T1000 (cell line): ENCODE measurements around the gene SERPINE2.

ENCODE experiments used
- DNase-seq: peaks from one replicate; lab custom pipeline; 2025; ENCODE audit warnings: mixed read lengths; lab: John Stamatoyannopoulos, UW

The SERPINE2 gene, protein sequence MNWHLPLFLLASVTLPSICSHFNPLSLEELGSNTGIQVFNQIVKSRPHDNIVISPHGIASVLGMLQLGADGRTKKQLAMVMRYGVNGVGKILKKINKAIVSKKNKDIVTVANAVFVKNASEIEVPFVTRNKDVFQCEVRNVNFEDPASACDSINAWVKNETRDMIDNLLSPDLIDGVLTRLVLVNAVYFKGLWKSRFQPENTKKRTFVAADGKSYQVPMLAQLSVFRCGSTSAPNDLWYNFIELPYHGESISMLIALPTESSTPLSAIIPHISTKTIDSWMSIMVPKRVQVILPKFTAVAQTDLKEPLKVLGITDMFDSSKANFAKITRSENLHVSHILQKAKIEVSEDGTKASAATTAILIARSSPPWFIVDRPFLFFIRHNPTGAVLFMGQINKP

DNA sequence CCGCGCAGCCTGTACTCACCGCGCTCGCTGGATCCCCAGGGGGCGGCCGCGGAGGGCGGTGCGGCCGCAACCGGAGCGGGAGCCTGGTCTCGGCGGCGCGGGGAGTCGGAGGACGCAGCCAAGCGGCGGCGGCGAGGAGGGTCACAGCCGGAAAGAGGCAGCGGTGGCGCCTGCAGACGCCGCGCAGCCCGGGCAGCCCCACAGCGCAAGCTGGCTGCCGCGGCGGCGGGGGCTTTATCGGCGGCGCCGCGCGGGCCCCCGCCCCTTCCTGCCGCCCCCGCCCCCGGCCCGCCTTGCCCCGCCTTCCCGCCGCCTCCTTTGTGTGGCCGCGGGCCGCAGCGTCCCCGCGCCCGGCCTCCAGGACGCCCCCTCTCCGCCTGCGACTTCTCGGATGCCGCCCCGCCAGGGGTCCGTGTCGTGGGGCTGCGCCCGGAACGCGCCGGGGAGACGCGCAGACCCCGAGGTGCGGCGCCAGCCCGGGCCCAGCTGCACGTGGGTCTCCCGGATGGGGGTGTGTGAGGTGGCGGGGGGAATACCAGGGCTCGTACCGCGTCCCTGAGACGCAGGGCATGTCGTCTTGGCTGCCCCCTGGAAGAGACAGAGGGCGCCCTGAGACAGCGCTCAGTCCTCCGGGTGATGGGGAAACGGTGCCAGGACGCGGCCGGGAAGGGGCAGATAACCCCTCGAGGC, at the start of gene SERPINE2:
TSS of gene SERPINE2 (minus strand) at position 207 of the 690 bp plus-strand sequence. CDS start 37,386 bp downstream, outside the sequence.
- peak; percentile 50 for DNase-seq

DNA sequence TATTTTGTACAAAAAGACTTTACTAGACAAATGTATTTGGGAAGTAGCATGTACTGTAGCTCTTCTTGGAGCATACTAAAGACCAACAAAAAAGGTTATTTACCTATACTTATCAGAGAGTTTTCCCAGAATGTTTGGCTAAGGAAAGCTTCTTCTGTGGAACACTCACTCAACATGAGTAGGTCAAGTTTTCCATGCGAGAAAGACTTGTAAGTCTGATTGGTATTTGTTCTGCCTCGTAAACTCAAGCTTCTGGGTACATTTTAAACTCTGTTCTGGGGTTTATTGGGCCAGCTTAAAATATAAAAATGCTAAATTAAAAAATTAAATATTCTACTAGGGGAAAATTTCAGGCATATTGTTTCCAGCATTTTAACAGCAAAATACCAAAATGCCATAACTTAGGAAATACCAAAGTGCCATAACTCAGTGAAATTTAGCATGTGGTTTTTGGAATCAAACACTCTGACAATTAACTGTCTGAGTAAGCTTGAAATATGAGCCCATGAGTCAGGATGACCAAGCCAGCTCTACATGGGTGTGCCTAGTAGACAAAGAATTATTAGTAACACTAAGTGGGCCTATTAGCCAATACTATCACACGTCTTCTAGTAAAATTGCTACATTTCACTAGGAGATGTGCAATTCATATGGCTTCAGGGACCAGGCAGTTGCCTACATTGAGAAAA, 47.3 kb upstream of the SERPINE2 start:
- peak; percentile 5 for DNase-seq

DNA sequence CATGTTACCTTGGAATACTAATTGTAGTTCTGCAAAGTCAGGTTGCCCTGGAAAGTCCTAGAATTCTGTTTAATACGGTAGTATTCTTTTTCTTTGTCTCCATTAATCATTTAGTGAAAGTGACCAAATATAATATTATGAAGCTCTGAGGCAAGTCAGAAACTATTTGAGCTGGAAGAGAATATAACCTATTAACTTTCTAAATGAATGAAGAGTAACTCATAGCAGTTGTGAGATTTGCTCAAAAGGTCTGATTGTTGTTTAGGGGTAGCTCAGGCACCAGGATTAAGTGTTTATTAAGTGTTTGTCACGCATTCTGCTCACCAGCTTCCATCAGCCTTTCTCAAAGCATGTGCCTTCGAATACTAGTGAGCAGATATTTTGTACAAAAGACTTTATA, 46.7 kb upstream of the SERPINE2 start:
- DNase-seq = no peak

DNA sequence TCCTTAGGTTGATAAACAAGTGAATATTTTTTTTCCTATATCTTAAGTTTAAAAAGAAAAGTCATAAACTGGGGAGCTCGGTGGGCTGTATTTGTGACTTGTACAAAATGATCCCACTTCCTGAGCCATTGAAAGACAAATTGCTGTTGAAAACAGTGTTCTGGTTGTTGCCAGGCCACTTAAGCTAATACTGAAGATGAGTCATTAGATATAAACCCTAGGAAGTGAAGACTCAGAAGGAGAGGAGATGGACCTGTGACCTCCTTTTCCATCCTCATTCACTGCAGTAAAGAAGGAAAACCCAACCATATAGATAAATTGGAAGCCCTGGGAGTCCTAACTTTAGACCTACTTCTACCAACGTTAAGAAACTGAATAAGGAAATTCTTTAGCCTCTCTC, 46.2 kb upstream of the SERPINE2 start:
- DNase-seq = no peak

DNA sequence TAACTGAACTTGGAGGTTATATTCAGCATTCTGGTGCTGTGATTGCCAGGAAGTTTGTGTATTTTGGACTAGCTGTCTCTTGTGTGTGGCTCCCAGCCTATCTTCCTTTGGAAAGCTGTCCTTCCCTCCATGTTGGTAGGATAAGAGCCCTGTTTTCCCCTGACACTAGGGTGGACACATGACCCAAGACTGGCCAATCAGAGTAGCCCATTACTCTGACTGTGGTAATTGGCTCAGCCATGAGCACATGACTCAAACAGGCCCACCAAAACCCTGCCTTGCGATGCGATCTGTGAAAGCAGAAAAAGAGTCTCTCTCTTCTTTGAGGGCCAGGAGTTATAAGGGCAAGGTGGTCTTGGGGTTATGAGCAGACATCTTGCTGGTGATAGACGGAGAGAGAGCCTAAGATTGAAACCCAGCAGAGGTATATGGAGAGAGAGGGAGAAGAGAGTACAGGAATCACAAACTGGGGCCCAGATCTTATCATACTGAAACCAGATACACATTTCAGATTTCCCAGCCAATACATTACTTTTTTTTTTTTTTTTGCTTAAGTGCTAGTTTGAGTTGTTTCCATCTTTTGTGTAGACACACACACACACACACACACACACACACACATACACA, 45.3 kb upstream of the SERPINE2 start:
- DNase-seq = no peak

DNA sequence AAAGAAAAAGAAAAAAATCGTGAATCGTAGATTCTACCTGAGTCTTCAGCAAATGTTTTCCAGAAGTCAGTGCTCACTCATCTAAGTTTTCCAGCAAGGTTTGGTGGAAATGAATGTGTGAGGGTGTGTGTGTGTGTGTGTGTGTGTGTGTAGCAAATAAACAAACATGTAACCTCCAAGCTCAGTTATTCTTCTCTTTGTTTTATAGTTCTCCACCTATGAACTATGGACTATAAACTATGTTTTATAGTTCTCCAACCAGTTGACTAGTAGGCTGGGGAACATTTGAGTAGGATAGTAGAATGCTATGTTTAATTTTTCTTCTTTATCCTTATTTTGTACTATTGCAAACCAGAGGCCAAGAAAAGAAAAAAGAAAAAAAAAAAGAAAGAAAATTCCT, 44.6 kb upstream of the SERPINE2 start:
- no peak for DNase-seq

DNA sequence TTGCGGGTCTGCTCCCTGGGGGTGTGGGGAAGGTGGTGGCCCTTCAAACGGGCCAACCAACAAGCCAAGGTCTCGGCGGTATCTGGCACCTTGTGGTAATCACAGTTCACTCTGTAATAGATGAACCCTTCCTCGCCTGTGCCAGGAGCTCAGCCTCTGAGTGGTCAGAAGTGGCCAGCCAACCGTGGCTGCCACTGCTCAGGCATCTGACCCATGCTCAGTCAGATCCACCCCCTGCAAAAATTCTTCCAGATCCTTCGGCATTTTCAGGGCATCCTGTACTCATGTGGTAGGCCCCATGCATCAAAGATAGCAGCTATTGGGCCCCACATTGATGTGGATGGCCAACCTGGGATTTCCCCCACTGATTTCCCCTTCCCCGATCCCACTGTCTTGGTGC, 39.6 kb upstream of the SERPINE2 start:
- DNase-seq = no peak

DNA sequence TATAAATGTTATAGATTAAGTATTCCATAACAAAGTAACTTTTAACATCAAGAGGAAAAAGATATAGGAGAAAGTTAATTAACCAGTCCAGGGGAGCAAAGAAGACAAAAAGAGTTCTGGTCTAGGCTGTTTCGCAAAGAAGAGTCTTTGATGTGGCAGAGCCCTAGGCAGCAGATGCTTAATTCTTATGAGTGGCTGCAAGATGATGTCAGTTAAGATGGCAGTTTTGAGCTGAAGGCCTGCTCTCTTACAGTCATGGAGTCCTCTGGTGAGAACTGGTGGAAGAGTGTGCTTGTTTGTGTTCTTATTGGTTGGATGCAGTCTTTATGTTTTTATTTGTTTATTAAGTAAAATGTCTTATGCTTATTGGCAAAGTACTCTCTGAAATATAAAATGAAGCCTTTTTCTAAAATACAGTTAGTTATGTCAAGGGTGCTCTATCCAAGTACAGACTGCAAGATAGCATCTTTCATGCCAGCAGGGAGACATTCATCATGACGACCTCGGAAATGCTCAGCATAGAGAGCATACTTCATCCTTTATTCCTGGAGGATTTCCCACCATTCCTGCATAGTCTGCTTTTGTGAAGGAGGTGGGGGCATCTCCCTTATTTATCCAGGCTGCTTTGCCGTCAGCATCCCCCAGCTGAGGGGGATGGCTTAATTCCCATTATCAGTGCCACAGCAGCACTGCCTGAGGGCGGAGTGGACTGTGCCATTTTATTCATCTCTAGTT, 38.9 kb upstream of the SERPINE2 start:
- no peak for DNase-seq

DNA sequence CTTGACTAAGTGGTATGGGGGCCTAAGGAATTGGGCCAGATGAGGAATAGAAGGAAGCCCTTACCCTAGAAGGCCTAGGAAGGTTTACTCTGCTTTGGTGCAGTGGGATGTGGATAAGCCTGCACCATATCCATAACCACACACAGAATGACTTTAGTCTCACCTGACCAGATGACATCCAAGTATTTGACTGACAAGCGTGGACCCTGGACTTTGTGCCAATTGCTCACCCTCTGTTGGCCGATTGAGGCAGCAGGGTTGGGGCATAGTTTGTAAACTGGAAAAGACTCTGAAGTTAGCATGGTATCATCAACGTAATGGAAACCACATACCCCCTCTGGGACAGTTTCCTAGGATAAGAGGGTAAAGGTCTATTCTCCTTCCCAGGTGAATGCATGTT, 36.5 kb upstream of the SERPINE2 start:
- no peak for DNase-seq

DNA sequence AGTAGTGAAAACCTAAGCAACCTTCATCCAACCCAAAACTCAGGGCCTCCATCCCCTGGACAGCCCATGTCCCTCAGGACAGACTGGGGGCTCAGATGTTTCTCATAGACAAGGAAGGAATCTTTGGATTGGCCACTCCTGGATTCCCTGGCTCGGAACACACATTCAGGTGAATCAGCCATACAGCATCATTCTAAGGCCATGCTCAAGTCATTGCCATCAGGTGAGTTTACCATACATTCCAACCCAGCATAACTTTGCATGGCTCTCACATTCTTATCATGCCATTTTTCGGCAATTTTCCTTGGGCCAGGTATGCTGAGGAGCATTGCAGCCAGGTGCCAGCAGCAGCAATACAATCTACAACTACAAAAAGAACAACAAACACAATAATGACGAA, 34.6 kb upstream of the SERPINE2 start:
- DNase-seq = no peak

DNA sequence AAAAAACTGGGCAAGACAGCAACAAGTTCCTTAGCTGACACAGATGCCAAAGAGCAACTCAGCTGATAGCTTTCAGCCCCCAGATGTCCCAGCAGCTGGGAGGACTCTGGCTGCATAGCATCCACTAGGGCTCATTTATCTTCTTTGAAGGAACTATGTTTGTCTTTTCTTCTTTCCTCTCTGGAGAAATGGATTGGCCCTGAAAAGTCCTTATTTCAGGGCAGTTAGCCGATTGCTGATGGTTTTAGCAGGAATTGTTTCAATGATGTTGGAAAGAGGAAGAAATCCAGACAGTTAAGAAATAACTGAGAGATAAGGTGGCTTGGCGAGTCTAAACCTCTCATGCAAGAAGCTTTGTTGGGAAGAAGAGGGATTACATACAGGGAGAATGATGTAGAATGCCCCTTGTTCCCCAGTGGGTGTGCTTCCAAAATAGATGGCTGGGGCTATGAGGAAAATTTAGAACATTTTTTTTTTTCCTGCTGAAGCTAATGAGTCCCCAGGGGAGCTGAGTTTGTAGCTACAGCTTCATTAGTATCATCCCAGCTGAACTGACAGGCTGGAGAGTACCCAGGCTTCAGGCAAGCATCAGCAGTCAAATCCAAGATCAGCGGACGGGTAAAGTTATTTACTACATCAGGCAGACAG, 33.6 kb upstream of the SERPINE2 start:
- no peak for DNase-seq

DNA sequence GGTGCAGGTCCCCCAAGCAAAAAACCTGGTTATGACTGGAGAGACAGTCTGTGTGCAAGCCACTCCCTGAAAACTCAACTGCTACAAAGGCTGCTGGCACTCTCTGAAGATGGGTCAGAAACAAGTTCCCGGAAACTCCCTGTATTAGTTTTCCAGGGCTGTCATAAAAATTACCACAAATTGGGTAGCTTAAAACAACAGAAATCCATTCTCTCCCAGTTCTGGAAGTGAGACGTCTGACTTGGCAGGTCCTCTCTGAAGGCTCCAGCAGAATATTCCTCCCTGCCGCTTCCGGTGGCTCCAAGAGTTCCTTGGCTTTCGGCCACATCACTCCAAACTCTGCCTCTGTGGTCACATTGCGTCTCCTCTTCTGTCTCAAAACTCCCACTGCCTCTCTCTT, 30.1 kb upstream of the SERPINE2 start:
- DNase-seq = no peak

DNA sequence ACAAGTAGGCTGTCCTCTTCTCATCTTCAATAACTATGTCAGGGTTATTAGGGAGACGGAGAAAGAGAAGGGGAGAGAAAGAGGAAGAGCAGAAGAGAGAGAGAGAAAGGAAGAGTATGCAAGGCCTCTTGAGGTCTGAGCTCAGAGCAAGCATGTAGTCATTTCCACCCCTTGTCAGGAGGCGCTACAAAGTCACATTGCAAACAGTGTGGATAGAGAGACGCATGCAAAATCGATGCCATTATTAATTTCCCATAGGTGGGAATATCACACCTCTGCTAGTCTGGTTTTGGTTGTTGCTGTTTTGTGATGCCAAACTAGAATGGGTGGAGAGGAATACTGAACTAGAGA, 24.2 kb upstream of the SERPINE2 start:
- DNase-seq = no peak

DNA sequence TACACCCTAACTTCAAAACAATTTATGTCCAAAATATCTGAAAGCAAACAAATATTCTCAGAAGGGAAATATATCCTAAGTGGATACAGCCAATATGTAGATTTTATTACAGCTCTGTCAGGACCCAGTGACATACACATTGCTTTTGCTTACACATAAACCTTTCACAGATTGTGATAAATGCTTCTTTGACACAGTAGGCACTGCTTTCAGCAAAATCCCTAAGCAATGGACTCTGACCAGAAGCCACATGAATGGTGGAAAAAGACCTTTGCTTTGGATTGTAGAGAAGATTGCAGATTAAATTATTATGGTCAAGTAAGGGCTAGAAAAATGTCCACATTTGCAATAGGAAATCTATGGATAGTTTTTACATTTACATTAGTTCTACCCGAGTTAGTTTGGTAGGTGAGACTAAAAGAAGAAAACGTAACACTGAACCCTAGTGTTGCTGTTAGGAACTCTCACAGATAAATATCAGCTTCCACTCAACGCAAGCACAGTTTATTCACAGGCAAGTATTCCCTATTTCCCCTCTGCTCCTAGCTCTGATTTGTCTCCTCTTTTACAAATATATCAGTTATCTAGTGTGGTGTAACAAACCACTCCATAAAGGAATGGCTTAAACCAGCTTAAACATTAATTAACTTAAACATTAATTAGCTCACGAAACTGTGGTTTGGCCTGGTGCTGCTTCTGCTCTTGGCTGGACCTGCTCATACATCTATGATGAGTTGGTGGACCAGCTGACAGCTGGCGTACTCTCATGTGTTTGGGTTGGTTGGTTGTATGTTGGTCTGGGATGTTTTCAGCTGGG, 23.6 kb upstream of the SERPINE2 start:
- no peak for DNase-seq

DNA sequence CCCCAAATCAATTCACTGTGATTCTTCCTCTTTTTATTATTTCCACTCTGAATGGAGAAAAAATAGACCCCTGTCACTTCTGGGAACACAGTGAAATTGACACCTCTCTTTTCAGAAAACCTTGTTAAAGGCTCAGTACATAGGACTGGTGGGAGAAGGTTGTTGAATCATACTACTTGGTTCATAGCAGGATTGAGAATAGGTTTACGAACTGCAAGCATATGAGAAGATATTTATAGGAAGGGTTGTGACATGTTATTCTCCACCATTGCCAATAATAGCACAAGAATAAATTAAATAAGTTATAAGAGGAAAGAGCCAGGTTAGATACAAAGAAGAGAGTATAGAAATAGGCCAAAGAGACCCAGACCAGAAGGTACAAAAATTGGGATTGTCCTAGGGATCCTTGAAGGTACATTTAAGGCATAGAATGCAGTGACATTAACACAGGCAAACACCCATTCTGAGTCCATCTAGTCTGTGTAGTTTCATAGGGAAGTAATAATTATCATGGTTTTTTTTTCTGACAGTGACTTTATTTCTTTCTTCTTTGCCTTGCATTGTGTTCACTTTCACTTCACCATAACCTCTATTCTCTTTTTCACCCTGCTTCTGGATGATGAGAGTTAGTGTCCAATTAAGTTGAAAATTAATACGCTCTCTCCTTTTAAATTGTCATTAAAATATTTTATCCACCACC, 21.8 kb upstream of the SERPINE2 start:
- no peak for DNase-seq

DNA sequence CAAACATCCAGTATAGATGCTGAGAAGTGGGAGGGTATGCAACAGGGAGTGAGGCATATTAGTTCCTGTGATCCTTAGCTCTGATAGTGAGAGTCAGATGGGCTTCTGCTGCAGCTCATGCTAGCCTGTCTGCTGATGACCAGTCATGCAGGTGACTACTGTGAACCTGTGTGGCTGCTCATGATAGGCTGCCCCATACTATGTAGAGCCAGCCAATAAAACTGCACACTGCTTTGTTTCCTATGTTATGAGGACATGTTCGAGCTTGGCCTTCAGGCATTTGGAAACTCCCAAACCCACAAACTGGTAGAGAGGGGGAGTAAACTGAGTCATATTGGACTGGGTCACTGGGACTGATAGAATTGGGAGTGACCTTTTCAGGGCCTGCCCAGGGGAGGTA, 20.1 kb upstream of the SERPINE2 start:
- DNase-seq = no peak

DNA sequence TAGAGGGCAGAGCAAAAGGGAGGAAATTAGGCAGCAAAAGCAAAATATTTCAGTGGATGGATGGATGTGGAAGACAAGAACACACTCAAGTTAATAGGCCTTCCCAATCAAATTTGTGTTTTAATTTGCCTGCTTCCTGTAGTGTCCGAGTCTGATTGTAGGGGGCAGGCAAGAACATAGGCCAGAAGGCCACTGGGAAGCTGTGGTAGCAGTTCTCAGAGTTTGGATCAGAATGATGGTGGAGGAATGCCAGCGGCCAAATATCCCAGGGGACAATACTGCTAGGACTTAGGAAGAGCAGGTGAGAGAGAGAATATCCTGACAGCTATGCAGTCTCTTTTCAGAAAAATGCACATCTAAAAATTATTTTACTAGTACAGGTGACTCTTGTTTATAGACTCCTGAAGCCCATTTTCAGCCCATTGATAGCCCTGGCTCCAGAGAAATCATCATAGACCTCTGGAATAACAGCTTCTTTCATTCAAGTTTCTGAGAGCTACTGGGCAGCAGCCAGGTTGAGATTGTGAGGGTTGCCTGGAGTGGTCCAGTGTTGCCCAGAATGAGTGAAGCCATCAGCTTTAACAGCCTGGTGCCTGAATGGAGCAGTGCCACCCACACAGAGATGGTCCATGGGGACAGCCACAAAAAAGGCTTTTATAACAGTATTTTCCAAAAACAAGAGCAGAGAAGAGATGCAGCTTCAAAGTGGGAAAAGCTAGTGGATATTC, 19.1 kb upstream of the SERPINE2 start:
- DNase-seq = no peak

DNA sequence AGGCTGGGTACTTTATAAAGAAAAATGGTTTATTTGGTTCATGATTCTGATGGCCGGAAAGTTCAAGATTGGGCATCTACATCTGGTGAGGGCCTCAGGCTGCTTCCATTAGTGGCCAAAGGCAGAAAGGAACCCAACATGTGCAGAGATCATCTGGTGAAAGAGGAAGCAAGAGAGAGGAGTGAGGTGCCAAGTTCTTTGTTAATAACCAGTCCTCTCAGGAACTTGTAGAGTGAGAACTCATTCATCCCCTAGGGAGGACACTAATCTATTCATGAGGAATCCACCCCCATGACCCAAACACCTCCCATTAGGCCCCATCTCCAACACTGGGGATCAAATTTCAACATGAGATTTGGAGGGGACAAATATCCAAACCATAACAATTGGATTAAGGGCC, 17.8 kb upstream of the SERPINE2 start:
- no peak for DNase-seq

DNA sequence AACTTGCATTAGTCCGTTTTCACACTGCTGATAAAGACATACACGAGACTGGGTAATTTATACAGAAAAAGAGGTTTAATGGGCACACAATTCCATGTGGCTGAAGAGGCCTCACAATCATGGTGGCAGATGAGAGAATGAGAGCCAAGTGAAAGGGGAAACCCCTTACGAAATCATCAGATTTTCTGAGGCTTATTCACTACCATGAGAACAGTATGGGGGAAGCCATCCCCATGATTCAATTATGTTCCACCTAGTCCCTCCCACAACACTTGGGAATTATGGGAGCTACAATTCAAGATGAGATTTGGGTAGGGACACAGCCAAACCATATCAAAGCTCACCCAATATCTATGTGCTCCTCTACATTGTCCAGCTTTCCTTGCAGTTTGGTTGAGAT, 16.0 kb upstream of the SERPINE2 start:
- DNase-seq = no peak
